ENCODE measurements around the gene PARM1.

DNA sequence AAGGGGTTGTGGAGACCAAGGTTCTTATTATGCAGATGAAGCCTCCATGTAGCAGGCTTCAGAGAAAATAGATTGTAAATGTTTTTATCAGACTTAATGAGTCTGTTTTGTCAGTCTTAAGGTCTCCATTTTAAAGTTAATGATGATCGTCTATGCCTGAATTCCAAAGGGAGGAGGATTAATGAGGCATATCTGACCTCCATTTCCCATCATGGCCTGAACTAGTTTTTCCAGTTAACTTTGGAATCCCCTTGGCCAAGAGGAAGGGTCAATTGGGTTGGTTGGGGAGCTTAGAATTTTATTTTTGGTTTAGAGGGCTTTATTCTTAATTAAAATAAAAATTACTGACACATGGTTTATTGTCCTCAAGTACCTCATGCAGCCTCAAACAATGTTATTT is 6.9 kb upstream of the PARM1 start:
- TF ChIP-seq EZH2 (optimal IDR thresholded peaks at IDR 0.05; ENCODE audit: low read depth, low read length) (no peak), EZH2phosphoT487 (IDR thresholded peaks at IDR 0.05; ENCODE audit: low read length) (no peak)
- TF ChIP-seq, protein P1, sequence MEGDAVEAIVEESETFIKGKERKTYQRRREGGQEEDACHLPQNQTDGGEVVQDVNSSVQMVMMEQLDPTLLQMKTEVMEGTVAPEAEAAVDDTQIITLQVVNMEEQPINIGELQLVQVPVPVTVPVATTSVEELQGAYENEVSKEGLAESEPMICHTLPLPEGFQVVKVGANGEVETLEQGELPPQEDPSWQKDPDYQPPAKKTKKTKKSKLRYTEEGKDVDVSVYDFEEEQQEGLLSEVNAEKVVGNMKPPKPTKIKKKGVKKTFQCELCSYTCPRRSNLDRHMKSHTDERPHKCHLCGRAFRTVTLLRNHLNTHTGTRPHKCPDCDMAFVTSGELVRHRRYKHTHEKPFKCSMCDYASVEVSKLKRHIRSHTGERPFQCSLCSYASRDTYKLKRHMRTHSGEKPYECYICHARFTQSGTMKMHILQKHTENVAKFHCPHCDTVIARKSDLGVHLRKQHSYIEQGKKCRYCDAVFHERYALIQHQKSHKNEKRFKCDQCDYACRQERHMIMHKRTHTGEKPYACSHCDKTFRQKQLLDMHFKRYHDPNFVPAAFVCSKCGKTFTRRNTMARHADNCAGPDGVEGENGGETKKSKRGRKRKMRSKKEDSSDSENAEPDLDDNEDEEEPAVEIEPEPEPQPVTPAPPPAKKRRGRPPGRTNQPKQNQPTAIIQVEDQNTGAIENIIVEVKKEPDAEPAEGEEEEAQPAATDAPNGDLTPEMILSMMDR (IDR thresholded peaks at IDR 0.05; ENCODE audit: low read length) = no peak

Measured in MM.1S (cell line).